Anterior cingulate cortex (tissue), 58 donors: ENCODE measurements around the gene RASD1.
"Not testable (repeated sequence)": the region's sequence is repeated elsewhere in the genome, so short reads cannot be mapped to it uniquely, and the experiment has no call there.

Source experiments
- DNase-seq, 58 donors: peaks; one replicate each; lab custom pipeline; 2025; lab: John Stamatoyannopoulos, UW

RASD1 gene

DNA sequence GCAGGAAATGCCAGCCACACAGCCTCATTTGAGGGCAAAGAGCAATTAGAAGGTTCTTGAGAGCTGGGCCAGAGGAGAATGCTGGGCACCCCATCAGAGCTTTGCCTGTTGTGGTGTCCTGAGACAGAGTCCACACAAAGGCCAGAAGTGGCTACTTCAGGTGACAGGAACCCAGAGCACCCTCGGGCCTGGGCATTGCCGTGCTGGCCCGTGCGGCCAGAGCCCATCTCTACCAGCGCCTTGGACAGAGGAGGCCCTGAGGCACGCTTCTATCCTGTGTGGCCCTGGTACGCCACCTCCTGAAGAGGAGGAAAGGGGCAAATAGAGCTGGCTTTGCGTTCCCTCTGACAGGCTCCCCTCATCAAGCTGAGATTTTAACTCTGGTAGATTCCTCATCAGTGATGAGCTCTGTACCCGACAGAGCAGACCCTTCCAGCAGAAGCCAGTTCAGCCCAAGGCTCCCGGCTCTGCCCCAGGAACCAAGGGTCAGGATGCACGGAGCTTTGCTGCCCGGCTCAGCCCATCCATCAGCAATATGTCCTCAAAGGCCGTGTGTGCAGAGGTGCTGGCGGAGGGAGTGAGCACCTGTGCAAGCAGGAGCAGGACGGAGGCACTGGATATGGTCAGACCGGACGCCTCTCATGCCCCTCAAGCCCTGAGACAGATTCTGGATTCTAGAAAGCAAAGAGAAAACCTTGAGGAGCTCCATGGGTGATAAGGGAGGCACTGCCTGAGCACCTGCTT is 3.4 kb upstream of the RASD1 start:
- no peak for DNase-seq

DNA sequence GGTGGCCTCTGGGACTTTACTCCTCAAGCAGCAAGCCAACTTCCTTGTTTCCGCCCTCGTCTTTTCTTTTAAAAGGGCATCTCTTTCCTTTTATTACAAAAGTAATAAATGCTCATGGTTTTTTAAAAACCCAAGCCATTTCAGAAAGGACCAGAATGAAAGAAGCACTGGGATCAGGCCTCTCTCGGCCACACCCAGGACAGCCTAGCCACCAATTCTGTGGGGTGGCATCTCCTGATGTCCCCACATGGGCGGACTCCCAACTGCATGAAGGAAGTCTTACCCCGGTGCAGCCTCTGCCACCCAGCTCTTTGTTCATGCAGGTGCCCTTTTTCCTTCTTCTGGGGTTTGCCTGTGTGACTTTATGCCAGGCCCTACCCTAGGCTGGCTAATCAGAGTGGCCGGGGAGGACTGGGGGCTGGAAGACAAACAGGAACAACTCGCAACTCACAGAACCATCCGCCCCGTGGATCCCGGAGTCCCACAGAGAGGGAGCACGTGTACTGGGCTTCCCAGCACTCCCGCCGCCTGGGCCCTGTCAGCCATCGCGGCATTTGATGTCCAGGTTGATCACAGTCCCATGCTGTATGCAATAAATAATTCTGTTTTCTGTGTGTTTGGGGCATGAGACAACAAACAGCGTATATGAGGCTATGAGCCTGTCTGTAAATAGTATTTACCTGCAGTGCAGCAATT is 2.6 kb upstream of the RASD1 start:
- DNase-seq = no peak

DNA sequence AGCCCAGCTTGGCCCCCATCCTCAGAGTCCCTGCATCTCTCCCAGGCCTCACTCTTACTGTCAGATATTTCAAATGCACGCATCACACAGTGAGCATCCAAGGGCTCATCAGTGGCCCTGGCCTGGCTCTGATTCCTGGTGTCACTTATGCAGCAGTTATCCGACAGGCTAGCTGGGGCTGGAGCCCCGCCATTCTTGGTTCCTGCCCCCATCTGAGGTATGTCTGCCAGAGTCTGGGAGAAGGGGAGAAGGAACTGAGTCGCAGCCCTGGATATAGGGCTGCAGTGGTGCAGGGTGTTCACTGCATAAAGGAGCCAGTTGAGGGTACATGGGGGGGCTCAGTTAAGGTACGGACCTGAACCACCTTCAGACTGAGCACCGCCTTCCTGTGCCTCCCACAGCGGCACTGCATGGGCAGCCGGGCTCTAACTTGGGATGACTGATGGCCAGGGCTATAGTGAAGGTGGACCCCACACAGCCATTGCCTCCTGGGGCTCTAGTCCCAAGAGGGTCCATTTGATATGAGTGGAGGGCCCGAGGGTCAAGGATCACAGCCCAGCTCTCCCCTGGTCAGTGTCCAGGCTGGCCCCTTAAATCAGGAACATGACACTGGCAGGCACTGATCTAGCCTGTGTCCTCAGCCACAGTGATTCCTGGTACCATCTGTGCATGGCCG is 1.8 kb upstream of the RASD1 start:
- no peak for DNase-seq

DNA sequence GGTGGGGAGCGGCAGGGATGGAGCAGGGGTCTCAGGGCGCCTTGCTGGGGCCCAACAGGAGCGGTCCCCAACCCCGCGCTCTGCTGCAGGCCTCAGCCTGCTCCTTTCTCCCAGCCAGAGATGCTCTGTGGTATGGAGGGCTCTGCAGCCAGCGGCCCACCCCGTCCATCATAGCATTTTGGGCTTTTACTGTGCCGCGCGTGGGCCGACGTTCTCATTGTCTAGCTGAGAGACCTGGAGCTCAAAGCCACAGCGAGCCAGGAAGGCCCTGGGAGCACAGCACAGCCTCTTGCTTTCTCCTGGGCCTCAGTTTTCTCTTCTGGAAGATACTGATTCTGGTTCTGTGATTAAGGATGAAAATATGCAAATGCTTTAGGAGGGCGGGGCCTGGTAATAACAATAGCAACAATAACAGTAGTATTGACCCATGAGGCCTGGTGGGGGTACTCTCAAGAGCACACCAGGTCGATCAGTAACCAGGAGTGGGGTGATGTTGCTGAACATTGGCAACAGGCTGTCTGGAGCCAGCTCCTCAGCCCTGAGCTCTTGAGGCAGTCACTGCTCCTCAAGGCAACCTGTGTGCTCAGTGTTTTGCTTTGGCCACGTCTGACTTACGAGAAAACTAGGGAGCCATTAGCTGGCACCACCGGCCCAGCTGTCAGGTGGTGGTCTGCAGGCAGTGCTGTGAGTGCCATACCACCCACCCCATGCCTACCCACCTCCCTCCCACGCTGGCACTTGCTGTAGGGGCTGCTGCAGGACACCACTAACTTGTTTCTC is 1.1 kb upstream of the RASD1 start:
- DNase-seq = no peak

DNA sequence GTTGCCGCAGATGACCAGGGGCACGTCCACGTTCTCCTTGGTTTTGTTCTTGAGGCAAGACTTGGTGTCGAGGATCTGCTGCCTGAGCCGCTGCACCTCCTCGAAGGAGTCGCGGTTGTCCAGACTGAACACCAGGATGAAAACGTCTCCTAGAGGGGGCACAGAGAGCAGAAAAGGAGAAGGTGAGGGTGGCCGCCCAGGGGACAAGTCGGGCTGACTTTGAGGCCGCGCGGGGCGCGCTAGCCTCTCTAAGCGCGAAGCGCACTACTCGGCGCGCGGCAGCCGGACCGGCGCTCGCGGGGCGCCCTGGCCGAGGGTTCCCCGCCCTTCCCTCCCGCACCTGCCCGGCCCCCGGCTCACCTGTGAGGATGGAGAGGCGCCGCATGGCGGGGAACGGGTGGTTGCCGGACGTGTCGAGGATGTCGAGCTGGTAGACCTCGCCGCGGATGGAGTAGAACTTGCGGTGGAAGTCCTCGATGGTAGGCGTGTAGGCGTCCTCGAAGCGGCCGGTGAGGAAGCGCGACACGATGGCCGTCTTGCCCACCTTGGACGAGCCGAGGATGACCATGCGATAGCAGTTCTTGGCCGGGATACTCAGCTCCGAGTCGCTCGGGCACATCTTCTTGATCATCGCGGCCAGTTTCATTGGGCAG is 533 bp downstream of the RASD1 start:
- peak in 7 of 58 donors; percentile 24 to 64 (median 53) for DNase-seq

DNA sequence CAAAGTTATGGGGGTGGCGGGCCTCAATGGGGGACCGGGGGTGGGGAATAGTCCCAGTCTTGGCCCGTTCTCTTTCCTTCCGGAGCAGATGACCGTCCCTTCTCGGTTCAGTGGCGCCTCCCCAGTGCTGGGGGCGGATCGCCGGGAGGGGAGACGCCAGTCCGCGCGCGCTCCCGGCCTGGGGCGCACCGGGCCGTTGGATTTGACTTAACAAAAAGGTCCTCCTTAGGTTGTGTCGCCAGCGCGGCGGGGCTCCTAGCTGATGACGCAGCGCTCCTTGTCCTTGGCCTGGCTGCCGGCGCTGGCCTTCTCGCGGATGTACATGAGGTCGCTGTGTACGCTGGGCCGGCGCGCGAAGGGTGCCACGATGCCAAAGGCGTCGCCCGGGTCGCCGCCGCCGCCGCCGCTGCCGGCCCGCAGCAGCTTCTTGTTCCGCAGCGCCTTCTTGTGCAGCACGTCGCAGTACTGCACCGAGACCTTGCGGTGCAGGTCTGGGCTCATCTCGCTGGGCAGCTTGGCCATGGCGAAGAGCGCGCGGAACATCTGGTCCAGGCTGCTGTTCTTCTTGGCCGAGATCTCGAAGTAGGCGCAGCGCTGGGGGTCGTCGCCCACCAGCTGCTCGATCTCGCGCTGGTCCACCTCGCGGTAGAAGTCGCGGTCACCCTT is 1.2 kb downstream of the RASD1 start:
- DNase-seq = peak in 17 of 58 donors; percentile 14 to 62 (median 37)

DNA sequence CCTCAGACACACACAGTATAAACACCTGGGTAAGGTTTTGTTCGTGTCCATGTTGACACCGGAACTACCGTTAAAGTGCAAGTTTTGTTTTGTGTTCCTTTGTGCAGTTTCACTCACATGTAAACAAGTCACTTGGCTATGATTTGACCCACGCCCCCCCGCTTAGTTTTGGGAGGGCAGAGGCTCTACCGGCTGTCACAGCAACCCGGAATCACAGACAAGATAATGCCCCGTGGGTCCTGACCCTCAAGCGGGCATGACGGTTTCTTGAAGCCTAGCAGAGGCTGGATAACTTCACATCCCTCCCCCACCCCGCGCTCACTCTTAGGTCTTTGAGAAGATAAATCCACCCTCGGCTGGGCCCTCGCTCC is 1.7 kb downstream of the RASD1 start:
- DNase-seq = no peak

DNA sequence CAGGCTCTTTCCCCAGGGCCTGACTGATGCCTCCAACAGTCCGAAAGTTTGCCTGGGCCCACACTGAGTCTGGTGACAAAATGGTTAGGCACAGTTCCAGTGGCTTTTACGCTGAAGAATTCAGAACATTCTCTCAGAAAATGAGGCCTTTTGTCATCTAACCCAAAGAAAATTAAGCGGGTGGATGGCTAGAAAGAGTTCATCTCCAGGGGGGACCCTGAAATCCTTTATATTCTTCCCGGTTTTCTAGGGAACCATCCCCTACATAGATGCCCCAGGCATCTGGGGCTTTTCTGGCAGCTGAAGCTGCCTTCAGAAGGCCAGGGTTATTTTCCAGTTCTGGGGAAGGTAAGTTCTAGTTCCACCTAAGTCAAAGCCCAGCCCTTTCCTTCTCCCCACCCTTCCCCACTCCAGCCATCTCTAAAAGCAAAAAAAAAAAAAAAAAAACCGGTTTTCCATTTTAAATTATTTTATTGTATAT is 2.2 kb downstream of the RASD1 start:
- DNase-seq = peak in 3 of 58 donors; percentile 21 to 37 (median 30)

DNA sequence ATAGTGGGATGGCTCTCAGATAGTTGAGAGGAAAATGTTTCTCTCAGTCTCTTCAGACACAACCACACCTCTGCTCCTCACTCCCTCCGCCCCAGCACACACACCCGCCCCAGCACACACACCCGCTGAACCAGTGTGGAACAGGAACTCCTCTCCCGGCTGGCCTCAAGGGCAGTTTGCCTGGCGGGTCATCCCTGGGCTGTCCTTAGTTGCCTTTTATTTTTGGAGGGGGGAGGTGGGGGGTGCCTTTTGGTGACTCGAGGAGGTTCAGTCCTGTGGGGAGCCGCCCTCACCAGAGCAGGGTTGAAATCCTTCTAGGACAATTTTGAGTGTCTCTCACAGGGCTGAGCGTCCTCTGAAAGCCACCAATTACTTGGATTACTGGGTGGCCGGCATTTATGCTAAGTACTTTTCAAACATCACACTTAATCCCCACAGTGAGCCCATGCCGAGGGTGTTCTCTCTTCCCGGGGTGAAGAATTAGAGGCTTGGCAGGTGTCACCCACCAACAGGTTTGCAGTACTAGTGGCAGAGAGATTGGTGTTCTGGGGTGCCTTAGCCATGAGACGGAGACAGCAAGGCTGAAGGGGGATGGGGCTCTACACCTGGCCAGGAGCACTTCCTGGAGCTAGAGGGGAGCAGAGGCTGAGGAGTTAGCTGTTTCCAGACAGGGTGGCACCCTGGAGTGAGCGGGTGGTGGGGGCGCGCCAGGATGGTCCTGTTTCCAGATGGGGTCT is 2.8 kb downstream of the RASD1 start:
- DNase-seq = peak in 10 of 58 donors; percentile 14 to 72 (median 38)

DNA sequence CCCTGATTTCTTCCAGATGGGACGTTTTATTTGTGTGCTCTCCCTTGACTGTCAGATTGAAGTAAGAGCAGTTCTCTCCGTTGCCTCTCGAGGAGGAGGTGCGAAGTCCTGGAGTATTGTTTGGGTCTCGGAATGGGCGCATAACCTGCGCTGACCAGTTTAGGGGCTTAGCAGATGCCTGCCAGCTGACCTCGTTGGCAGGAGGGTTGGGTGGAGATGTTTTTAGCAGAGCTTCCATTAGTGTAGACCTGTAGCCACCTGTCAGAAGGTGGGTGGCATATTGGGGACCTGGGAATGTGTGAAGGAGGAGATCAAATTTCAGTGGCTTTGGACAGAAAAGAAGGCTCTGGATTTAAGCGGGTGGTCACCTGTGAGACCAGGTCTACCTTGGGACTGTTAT is 3.6 kb downstream of the RASD1 start:
- no peak for DNase-seq

DNA sequence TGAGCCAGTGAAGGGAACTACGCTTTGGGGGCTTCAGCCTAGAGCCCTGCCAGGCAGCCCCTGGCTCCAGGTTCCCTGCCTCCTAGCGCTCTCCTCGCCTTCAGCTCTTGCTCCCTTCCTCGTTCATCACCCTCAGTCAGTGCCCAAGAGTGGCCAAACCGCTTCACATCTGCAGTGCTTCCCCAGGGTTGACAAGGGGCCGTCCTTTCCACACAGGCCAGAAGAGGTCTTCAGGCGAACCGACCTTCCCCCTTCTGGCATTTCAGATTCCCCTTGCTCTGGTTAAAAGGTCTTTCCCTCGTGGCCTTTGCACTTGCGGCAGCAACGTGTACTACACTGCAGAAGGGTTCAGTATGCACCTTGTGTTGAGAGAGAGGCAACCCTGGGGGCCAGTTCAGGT is 4.1 kb downstream of the RASD1 start:
- no peak for DNase-seq

DNA sequence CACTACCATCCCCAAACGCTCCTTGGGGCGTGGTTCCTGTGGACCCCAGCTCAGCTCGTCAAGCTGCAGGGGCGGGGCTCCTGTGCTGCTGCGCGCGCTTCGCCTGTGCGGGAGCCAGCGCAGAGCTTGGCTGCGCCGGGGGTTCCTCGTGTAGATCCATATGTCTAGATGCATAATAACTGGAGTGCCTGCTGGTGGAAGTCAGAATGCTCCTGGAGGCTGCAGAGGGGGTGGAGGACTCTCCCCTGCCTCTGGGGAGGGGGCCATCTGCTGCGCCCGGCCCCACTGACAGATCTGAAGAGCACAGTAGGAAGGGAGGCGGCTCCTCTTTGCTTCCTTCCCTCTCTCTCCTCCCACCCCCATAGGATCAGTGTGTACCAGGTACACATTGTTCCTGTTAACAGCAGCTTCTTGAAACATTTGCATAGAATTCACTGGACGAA is 4.6 kb downstream of the RASD1 start:
- peak in 27 of 58 donors; percentile 18 to 72 (median 49) for DNase-seq

DNA sequence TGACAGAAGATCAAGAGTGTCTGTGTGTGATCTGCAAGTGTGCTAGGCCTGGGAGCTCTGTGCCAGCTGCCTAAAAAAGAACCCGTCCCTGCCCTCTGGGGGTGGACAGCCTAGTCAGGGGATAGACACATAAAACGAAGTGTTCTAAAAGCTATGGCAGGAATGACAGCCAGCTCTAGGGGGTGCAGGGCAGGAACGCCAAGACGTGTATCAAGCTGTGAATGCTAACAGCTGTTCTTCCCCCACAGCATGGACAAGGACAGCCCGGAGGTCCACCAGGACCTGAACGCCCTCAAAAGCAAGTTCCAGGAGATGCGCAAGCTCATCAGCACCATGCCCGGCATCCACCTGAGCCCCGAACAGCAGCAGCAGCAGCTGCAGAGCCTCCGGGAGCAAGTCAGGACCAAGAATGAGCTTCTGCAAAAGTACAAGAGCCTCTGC is 5.1 kb downstream of the RASD1 start:
- DNase-seq = peak in 4 of 58 donors; percentile 28 to 40 (median 32)

DNA sequence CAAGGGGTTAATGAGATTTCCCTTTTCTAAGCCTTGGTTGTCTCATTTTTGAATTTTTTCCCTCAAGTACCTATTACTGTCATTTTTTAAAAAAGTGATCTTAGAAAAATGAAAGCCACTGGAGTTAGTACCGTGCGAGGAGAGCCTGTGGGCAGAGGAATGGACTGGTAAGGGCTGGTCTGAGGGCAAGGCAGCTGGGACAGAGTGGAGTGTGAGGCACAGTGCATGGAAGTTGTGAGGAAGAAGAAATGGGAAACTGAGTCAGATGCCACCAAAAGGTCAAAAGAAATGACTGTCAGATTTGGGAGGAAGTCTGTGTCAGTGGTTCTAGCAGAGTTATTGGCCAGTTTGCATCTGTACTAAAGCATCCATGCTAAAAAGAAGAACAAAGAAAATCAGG is 8.2 kb downstream of the RASD1 start:
- no peak for DNase-seq

DNA sequence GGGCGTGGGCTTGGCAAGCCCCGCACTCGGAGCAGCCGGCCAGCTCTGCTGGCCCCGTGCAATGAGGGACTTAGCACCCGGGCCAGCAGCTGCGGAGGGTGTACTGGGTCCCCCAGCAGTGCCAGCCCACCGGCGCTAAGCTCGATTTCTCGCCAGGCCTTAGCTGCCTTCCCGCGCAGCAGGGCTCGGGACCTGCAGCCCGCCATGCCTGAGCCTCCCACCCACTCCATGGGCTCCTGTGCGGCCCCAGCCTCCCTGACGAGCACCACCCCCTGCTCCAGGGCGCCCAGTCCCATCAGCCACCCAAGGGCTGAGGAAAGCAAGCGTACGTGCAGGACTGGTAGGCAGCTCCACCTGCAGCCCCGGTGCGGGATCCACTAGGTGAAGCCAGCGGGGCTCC is 9.8 kb downstream of the RASD1 start:
- DNase-seq = not testable (repeated sequence)

DNA sequence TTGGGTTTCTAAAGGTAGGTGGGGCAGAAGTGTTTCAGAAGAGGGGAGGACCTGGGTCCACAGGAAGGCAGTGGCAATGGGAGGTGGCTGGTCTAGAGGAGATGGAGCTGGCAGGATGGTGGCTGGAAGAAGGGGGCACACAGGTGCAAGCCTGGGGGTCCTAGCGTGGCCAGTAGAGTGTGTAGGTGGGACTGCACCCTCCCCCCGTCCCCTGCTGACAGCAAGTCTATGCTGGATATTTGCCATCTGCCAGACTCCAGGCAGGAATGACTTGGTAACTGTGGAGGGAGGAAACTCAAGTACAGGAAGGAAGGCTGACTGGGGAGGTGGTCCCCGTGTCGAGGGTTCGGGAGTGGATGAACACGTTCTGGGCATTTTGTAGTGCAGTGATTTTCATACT is 10.8 kb downstream of the RASD1 start:
- no peak for DNase-seq

DNA sequence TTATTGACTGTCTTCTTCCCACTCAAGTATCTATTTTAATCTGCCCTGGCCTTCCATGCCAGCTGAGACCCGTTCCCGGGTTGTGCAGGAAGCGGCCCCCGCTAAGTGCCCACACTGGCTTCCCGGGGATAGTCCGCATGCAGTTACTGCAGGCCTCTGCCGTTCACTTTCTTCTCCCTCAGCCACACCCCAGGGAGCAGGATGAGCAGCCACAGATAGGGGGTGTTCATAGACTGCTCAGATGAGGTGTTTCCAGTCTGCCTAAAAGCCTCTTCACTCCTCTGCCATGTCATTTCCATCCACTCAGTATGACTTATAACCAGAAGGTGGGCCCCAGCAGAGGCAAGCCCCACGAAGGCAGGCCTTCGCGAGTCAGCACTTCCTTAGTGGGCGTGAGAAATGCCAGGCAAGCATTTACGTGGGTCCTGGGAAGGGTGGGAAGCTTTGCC is 11.7 kb downstream of the RASD1 start:
- peak in 2 of 58 donors; percentile 28 to 41 for DNase-seq

DNA sequence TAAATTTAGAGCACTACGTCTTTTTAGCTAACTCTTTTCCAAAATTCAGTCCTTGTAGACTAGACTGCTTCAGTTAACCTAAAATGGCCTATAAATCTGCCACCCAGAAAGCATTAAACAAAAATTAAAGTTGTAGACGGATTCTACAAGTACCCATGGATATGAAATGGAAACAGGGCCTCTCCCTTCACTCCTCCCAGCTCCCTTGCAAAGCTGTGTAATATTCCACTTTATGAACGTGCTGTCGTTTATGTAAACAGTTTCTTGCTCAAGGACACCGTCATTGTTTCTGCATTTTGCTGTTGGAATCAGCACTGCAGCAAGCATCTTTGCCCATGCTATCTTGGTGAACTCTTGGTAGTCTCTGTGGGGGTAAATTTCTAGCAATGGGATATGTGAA is 14.3 kb downstream of the RASD1 start:
- DNase-seq = no peak
